SK-N-MC (cell line): ENCODE measurements around the gene GTF2E1.

Experiments used
- EZH2 ChIP-seq: fragments of 200-600 bp; sonication (generic); IDR thresholded peaks from one replicate; pipeline ENCODE4 v1.6.1; 2017; ENCODE audit warnings: antibody characterized with exemption
- POLR2AphosphoS5 ChIP-seq: IDR thresholded peaks from 2 replicates; pipeline ENCODE4 v1.6.1; 2012; ENCODE audit warnings: mild to moderate bottlenecking, low read depth, low read length, borderline replicate concordance

DNA sequence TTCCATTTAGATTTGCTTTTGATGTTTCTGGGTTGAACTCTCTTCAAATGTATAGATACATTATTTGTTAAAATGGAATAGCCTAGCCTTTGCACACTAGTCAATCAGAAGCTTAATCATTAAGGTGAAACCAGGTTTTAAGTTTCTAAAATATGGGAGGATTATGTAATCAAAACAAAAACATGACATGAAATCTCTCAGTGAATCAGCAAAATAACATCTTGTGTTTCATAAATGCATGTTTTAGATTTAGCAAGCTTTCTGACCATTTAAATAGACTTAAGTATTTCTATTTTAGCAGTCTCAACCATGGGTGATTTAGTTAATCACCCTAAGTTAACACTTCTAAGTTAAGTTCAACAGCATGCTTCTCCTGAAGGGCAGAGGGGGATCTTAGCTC, 11.3 kb downstream of the GTF2E1 start:
- TF ChIP-seq EZH2 (no peak), POLR2AphosphoS5 (no peak)
